GM10266 (cell line): ENCODE data around the gene UBR3.
"Not testable (repeated sequence)": the region's sequence is repeated elsewhere in the genome, so short reads cannot be mapped to it uniquely, and the experiment has no call there.

Source experiments
- DNase-seq: peaks from one replicate; pipeline ENCODE4 v3.0.0; 2012; ENCODE audit errors: extremely low spot score
- TF ChIP-seq, protein P1 (sequence below): IDR thresholded peaks from 2 replicates; pipeline ENCODE4 v1.5.1; 2012; ENCODE audit warnings: mild to moderate bottlenecking, low read depth; ENCODE audit not compliant: control insufficient read depth, insufficient read depth; ENCODE audit errors: missing control alignments

UBR3 gene

DNA sequence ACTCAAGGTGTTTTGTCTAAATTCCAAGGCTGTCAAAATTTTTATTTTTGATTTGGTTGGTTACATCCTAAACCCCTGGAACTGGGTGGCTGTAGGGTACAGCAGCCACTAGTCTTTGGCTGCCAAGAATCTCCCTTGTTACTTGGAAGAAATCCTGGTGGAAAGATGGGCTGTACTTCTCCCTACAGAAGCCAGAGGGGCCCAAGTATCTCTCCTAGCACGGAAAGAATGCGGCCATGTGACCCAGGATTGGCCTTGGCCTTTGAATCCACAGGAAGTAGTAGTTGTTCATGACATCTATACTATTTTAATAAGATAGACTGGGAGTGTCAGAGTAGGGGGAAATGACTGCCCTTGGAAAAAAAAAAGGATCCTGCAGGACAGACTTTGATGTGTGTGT is 296.3 kb downstream of the UBR3 start:
- TF ChIP-seq, protein P1, sequence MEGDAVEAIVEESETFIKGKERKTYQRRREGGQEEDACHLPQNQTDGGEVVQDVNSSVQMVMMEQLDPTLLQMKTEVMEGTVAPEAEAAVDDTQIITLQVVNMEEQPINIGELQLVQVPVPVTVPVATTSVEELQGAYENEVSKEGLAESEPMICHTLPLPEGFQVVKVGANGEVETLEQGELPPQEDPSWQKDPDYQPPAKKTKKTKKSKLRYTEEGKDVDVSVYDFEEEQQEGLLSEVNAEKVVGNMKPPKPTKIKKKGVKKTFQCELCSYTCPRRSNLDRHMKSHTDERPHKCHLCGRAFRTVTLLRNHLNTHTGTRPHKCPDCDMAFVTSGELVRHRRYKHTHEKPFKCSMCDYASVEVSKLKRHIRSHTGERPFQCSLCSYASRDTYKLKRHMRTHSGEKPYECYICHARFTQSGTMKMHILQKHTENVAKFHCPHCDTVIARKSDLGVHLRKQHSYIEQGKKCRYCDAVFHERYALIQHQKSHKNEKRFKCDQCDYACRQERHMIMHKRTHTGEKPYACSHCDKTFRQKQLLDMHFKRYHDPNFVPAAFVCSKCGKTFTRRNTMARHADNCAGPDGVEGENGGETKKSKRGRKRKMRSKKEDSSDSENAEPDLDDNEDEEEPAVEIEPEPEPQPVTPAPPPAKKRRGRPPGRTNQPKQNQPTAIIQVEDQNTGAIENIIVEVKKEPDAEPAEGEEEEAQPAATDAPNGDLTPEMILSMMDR = no peak
- no peak for DNase-seq

DNA sequence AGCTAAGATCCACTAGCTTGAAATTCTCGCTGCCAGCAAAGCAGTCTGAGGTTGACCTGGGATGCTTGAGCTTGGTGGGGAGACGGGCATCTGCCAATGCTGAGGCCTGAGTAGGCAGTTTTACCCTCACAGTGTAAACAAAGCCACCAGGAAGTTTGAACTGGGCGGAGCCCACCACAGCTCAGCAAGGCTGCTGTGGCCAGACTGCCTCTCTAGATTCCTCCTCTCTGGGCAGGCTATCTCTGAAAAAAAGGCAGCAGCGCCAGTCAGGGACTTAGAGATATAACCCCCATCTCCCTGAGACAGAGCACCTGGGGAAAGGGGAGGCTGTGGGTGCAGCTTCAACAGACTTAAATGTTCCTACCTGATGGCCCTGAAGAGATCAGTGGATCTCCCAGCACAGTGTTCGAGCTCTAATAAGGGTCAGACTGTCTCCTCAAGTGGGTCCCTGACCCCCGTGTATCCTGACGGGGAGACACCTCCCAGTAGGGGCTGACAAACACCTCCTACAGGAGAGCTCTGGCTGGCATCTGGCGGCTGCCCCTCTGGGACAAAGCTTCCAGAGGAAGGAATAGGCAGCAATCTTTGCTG is 299.0 kb downstream of the UBR3 start:
- DNase-seq = not testable (repeated sequence)
